KBM-7 (cell line): ENCODE results near the gene TRIM47.
A peak's percentile ranks its signal among the peaks of the same experiment; 100 is the strongest.

Experiments used
- DNase-seq: peaks from one replicate; pipeline ENCODE4 v3.0.0-alpha.2; 2015
- in situ Hi-C: fragments of 300-500 bp; cut with MboI; formaldehyde crosslinking; loops from 2 replicates; pipeline ENCODE4 v1.14.3; 2020; ENCODE audit warnings: low sequenced_read_pairs, low pct_unique_long_range_greater_than_20kb, mixed read lengths

TRIM47 gene

DNA sequence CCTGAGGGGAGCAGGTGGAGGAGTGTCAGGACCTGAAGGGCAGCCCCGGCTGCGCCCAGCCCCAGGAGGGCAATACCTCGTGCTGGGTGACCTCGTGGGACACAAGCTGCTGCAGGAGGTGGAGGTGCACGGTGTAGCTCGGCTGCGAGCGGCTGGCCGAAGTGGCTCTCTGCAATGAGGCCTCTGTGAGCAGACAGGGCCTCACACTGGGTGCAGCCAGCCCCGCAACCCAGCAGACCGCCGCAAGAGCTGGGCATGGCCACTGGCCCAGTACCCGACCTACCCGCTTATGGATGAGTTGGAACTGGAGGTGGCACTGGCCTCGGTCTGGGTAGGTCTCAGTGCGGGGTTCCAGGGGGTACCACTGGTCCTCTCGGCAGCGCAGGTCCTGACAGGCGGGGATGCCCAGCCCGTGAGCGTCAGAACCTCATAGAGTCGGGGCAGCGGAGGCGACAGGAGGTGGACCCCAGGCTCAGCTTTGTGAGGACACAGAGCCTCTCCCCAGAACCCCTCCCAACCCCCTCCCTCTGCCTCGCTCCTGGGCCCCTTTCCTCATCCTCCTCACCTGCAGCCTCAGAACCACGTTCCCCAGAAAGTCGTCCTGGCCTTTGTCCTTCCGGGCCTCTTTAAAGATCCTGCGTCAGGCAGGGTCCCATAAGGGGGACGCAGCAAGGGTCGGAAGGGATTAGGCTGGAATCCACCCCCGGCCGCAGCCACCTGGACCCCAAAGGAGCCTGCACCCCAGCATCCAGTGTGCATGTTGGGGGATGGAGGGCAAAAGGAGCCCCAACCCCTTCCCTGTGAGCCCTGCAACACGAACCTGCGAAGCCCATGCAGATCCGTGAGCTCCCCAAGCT, 38.2 kb downstream of the TRIM47 start:
- no peak for DNase-seq
- in situ Hi-C loops, result no loop called here

DNA sequence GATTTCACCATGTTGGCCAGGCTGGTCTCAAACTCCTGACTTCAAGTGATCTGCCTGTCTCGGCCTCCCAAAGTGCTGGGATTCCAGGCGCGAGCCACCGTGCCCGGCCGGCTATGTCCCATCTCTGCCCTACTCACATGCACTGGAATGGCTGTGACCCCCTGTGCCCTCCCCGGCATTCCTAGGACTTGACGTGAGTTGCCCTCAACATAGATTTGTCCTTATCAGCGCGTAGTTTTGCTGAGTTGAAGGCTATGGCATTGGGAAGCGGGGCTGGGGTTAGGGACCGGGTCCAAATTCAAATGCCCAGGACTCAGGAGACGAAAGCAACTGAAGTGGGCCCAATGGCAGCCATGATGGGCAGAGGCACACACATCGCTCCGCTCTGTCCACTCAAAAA, 40.0 kb downstream of the TRIM47 start:
- in situ Hi-C loops, result no loop called here
- no peak for DNase-seq

DNA sequence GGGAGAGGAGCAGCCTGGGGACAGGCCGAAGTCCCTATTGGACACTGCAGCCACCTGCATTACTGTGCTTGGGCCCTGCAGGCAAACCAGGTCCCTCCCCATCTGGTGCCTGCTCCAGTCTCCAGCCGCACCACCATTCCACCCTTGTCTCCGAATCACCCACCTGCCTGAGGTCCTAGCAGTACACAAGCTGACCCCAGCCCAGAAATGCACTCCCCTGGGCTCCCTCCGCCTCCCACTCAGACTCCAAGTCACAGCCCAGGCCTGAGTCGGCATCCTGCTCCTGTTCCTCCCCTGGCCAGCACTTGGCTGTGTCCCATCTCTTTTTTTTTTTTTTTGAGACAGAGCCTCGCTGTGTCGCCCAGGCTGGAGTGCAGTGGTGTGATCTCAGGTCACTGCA, 40.5 kb downstream of the TRIM47 start:
- in situ Hi-C loops, result no loop called here
- DNase-seq, result no peak

DNA sequence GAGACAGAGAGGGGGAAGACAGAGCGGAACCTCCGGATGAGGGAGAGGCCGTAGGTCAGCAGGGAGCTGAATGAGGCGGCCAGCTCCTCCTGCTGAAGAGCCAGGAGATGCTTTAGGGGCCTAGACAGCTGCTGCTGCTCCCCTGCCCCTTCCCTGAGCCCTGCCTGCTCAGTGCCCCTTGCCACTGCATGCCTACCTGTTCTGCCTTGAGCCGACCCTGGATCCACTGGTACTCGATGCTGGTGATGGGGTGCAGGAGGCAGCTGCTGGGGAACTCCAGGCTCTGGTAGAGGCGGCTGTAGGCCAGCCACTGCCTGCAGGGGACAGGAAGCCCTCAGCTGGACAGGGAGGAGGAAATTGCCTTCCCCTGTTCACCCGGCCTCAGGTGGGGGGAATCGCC, 41.8 kb downstream of the TRIM47 start:
- no peak for DNase-seq
- in situ Hi-C loops, result no loop called here

DNA sequence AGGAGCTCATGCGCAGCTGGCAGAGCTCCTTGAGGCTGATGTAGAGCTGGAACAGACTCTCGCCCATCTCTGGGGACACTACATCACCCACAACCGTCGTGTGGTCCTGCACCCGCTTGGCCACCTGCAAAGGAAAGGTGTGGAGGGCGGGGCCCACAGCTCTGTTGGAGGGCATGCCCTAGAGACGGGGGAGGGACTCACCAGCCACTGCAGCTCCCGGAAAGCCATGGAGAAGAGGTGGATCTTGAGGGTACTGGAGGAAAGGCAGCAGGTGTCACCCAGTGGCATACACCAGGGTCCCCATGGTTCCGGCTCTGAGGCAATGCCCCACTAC, 42.8 kb downstream of the TRIM47 start:
- DNase-seq, result no peak
- in situ Hi-C loops, result no loop called here

DNA sequence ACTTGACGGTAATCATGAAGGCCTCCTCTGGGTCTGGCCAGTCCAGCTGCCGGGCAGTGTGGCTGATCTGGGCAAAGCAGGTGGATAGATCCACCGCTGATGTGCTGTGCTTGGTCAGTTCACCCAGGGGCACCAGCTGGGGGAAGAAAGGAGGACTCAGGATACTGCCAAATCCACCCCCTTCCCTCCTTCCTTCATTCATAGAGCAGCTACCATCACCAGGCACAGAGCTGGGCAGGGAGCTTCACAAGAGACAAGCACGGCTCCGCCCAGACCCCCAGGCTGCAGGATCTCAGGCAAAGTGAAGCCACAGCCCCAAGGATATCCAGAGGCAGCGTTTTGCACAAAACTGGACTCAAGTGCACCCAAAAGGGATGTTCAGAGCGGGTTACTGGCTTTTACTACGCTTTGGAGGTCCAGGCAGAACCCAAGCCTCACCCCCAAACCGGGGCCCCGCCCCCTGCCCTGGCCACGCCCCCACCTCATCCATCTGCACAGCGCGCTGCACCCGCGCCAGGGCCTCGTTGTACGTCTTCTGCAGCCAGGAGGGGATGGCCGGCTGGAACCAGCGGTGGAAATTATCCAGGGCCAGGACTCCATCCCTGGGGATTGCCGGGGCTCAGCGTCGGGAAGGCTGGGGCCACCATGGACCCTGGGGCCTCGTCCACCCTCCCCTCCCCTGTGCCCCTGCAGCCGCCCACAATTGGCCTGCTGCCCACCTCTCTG, 43.3 kb downstream of the TRIM47 start:
- in situ Hi-C loops, result no loop called here
- DNase-seq, result no peak

DNA sequence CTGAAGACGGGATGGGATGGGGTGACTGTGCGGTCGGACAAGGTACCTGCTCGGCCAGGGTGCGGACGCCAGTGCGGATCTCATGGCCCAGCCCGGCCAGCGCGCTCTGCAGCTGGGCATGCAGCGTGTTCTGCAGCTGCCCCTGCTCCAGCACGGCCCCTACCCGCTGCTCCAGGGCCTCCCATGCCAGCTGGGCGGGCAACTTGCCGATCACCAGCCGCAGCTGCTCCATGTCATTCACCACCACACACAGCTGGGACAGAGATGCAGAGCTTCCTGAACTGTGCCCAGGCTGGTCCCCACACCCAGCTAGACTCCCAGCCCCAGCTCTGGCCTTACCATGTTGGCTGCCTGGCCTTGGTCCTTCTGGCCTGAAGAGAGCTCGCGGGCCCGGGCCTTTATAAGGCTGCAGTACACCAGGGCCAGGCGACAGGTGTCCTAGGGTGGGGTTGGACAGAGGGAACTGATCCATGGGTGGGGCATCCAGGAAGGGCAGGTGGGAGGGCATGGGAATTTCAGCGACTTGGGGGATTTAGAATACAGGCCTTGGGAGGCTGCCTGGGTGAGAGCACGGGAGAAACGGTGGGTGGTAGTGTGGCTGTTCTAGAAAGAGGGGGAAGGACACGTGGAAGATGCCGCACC, 44.0 kb downstream of the TRIM47 start:
- in situ Hi-C loops, result no loop called here
- no peak for DNase-seq

DNA sequence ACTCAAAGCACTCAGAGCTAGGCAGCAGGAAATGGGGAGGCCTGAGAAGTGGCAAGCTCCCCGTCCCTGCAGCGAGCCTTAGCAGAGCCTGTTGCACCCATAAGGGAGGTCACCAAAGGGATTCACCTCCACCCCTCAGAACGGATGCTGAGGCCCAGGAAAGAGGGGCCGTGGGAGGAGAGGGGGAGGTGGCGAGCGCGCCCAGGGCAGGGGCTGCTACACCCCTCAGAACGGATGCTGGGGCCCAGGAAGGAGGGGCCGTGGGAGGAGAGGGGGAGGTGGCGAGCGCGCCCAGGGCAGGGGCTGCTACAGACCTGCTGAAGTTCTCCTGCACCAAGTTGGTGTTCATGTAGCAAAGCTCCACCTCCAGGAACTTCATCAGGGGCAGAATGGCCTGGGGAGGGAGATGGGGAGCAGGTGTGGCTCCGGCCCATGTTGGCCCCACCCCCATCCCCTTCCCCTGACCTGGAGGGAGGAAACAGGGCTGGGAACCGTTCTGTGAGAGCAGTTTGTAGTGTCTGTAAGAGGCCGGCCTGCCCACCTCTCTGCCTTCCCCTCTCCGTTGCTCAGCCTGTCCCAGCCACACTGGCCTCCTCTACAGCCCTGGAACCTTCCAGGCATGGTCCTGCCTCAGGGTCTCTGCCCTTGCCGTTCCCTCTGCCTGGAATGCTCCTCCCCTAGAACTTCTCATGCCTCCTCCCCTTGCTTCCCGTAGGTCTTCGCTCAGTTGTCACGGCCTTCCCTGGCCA, 45.6 kb downstream of the TRIM47 start:
- DNase-seq, result no peak

DNA sequence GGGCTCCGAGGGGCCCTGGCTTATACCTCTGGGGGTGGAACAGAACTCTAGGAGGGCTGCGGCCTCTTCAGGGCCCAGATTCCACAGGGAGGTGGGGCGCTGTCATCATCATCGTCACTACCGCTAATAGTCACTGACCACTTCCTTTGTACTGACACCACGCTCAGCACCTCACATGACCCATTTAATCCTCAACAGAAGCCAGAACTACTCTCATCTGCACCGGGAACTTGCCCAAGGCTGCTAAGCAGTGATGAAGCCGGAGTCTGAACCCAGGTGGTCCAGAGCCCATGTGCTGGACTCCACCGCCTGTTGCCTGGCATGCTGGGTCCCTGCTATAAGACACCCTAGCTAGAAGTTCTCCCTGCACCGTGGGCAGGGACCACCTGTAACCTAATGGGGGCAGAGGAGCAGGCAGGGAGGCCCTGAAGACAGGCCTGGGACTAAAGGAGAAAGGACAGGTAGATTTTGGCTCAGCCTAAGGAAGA, 46.2 kb downstream of the TRIM47 start:
- no peak for DNase-seq
- in situ Hi-C loops, result no loop called here

More for the DNA sequence above, 45.6 kb downstream of the TRIM47 start:
- in situ Hi-C loops, result no loop called here

DNA sequence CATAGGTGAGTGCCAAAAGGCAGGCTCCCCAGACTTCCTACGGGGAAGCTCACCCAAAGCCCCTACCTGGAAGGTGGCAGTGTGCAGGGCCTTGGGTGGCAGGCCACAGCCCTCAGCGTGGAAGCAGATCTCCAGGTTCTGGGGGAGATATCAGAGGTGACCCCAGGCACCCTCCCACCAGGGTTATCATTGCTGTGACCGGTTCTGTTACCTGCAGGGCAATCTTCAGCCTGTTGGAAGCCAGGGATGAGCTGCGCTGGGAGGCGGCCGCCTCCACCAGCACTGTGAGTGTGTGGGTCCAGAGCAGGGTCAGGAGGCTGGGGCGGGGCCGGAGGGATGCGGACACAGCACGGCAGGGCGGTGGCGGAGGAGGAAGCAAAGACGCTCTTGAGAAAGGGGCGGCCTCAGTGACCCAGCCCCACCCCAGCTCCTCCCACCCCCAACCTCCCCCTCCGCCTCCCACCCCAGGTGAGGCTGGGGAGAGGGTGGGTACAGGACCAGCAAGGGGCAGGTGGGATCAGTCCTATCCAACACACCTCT, 47.3 kb downstream of the TRIM47 start:
- DNase-seq, result no peak
- in situ Hi-C loops, result no loop called here

DNA sequence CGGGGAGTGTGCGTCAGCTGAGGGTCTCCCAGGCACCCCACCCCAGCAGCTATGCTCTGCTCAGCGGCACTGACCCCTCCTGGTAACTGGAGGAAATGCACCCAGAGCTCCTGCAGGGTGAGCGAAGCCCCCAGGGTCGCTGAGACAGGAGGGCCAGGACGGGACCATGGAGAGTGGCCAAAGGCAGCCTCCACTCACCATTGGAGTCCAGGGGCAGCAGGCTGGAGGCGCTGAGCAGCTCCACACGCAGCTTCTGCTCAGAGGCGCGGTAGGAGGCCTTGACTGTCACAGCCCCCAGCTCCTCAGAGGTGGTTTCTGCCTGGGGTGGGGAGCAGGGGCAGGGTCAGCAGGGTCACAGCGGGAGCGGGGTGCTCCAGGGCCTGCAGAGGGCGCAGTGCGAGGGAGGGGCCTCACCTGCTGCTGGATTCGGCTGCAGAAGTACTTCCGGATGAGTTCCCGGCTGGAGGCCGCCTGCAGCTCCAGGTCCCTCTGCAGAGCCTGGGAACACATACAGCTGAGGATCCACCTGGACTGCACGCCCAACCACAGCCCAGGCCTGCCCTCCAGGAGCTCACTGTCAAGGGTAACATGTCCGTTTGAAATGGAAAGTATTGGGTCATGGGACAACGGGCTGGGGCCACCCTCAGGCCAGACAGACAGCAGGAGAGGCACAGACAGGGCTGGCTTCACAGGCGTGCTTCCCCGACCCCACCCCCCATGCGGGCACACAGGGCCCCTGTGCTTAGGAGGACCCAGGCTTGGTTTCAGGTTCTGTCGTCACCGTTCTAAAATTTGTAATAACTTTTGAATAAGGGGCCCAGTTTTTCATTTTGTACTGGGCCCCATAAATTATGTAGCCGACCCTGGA, 48.0 kb downstream of the TRIM47 start:
- no peak for DNase-seq
- in situ Hi-C loops, result no loop called here

DNA sequence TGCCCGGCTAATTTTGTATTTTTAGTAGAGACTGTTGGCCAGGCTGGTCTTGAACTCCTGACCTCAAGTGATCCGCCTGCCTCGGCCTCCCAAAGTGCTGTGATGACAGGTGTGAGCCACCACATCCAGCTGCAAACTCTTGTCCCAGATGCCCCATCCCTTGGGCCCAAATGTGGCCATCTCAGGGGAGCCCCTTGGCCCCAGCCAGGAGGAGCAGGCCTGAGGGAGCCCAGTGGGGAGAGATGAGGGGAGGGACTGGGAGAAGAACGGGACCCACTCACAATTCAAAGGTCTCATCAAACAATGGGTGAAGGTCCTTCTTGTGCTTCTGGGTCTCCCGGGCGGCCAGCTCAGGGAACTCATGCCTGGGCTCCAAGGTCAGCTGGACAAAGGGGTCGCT, 48.6 kb downstream of the TRIM47 start:
- in situ Hi-C loops, result no loop called here
- DNase-seq, result no peak

DNA sequence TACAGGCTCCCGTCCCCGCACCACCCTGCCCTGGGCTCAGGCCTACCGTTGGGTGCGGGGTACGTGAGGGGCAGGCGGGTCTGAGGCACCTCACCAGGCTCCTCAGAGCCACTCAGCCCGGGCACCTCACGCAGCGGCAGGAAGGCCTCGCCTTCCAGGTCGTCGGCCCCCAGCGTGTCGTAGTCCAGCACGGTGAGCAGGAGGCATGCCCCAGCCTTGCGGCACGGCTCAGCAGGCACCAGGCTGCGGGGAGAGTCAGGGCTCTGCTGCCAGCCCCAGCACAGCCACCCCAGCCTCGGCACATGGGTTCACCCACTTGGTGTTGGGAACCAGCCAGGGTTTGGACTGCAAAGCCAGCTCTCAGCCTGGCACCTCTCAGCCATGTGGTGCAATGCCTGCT, 49.6 kb downstream of the TRIM47 start:
- DNase-seq, result no peak
- in situ Hi-C loops, result no loop called here

DNA sequence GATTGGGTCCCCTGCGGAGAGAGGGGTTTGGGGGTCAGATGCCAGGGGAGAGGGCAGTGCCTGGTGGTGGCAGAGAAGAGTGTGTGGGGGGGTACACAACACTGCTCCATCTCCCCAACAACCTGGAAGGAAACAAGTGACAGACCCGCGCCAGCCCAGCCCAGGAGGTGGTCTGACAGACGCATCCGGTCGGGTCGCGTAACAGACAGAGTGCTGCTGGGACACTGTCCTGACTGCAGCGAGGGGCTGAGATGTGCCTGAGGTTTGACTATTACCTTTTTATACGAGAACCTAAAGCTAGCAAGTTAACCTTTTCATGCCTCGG, 50.3 kb downstream of the TRIM47 start:
- no peak for DNase-seq
- in situ Hi-C loops, result no loop called here

DNA sequence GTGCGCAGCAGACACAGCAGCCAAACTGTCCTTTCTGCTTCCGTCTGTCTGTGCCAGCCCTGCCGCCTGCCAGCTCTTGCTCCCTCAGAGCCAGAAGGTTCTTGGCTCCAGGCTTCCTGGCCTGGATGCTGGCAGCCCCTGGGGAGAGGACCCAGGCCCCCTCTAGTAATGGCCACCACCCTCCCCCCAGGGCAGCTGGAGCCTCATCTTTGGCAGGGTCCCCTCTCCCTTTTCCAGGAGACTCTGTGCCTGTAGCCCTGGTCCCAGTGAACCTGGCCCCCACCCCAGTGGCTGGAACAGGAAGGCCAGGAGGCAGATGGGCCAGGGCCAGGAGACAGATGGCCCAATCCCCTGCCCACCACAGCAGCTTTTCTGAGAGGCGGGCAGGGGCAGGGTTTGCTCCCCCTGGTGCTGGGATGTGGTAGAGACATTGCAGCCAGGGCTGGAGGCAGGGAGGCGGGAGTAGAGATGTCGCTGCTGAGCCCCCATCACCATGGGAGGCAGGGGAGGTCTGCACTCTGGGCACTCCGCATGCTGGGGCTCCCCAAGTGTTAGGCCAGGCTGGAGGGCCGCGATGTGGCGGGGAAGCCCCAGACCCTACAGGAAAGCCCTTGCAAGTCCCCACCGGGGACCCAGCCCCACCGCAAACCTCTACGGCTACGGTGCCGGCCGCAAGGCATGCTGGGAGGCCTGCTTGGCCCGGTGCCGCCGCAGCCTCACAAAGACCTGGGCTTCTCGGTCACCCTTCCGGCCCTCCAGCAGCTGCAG, 50.9 kb downstream of the TRIM47 start:
- in situ Hi-C loops, result no loop called here
- DNase-seq, result peak; percentile 67

DNA sequence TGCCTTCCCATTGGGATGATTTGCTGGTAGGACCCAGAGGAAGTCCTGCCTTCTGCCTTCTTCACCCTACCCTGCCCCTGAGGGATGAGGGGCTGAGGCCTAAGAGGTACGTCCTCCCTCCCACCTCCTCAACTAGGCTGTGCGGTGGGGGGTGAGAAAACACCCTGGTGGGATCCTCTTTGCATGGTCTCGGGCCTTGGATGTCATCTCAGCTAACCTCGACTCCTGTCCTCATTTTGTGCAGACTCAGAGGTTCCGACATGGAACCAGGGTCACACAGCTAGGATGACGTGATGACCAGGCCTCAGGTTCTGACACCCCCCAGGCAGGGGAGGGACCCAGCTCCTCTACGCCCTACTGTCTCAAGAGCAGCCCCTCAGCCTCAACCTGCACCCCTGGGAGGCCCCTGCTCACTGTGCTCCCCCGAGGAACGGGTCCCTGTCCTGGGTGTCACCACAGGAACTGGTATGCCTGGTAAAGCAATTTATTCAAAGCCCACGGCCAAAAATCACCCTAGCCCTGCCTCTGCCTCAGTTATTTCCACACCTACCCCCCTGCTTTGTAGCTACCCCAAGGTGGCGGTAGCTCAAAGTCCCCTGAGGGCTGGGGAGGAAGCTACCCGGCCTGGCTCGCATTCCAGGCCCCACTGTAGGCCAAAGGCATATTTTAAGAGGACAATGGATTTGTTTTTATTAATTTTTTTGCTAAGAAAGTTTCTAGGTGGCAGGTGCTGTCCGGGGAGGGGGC, 51.6 kb downstream of the TRIM47 start:
- DNase-seq, result no peak
- in situ Hi-C loops, result no loop called here

DNA sequence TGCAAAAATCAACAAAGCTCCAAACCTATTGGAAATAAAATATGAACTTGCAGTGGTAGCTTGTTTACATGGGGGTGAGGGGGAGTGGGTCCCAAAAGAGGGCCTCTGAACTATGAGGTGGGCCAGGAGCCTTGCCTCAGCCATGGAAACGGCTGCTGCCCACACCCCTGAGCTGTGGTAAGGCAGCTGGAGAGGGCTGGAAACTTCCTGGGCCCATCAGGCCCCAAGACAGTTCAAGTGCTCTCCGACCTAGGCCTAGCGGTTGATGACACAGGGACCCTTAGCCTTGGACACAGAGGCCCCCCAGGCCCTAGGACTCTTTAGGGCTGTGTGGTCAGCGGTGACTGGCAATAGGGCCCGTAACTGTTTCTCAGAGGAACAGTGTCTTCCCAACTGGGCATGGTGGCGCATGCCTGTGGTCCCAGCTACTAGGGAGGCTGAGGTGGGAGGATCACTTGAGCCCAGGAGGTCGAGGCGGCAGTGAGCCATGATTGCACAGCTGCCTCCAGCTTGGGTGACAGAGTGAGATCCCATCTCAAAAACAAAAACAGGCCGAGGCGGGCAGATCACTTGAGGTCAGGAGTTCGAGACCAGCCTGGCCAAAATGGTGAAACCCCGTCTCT, 52.5 kb downstream of the TRIM47 start:
- no peak for DNase-seq
- in situ Hi-C loops, result no loop called here
